ENCODE results near the gene TADA2A.
A peak's percentile ranks its signal among the peaks of the same experiment; 100 is the strongest.
"Not testable (repeated sequence)": the region's sequence is repeated elsewhere in the genome, so short reads cannot be mapped to it uniquely, and the experiment has no call there.

The TADA2A gene

DNA sequence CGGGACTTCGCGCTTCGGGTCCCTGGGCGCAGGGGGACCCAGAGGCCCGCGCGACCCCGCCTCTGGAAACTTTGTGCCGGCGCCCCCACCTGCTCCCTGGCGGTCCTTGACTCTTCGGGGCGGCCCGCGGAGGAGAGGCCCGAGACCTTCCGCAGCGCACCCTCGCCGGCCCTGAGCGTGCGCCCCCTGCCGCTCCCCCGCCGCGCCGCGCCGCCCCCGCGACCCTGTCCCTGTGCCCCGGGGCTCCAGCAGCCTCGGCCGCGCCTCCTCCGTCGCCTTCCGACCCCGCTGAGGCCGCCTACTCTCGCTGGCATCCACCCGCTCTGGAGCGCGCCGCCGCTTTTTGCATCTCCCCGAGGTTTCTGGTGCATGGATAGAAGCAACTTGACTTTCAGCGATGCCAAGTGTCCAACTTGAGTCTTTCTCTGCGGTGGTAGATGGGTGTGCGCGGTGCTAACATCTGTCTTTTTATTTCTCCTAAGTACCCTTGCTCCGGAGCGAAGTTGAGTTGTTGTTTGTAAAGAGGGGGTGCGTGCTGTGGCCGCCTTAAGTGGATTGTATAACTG, 83.4 kb downstream of the TADA2A start:
- no peak for FAIRE-seq
- DNase-seq (ENCODE audit: insufficient read length, low spot score), result peak; percentile 45

DNA sequence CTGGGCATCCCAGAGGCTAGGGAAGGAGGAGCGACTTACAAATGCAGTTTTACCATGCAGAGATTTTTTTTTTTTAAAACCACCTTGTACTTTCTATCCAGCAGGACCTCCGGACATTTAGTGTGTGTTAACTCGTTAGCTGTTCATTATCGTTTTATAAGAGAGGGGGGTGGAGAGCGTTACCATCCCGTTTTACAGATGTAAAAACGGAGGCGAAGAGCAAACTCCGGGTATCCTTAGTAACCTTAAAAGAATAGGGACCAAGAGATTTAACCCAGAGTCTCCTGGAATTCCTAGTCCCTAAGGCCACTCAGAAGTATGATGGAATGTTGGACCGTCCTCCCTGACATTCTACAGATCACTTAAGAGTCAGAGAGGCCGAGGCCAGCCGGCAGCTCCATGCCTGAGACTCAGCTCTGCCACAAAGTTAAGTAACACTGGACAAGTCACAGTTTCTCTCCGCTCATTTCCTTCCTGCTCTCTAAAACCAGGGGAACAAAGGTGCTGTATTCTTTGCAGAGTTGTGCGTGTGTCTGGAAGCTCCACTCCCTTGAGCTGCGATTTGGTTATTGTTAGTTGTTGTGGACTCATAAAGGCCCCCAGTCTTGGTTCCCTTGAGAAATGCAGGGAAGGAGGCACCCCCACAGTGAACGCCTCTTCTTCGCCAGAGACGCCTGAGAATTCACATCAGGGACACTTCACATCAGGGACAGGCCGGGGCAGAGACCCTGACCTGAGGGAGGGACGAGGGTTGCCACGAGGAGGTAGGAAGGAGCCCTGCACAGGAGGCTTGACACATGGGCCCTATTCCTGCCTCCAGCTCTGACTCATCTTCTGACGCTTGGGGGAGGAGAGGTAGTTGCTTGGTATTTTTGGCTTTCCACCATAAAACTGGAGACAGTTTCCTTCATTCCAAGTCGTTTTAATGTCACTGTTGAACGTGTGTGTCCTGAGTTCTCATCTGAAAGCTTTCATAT, 84.2 kb downstream of the TADA2A start:
- FAIRE-seq (no peak), DNase-seq (ENCODE audit: insufficient read length, low spot score) (peak; percentile 36)

DNA sequence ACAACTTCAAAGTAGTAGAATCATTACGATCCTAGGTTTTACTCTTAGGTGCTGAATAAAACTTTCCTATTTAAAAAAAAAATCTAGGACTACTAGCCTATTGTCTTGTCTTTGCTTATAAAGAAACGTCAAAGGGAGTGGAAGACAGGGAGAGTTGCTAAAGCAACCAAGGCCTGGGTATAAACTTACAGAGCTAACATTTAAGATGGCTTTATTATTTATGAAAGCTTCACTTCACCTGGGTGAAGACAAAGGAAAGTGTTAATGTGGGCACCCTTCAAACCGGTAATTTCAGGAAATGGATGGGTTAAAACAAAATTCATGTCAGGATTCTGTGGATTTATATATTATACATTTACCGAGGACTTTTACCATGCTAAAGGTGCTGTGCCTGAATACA, 85.5 kb downstream of the TADA2A start:
- no peak for FAIRE-seq
- DNase-seq (ENCODE audit: insufficient read length, low spot score), result no peak

DNA sequence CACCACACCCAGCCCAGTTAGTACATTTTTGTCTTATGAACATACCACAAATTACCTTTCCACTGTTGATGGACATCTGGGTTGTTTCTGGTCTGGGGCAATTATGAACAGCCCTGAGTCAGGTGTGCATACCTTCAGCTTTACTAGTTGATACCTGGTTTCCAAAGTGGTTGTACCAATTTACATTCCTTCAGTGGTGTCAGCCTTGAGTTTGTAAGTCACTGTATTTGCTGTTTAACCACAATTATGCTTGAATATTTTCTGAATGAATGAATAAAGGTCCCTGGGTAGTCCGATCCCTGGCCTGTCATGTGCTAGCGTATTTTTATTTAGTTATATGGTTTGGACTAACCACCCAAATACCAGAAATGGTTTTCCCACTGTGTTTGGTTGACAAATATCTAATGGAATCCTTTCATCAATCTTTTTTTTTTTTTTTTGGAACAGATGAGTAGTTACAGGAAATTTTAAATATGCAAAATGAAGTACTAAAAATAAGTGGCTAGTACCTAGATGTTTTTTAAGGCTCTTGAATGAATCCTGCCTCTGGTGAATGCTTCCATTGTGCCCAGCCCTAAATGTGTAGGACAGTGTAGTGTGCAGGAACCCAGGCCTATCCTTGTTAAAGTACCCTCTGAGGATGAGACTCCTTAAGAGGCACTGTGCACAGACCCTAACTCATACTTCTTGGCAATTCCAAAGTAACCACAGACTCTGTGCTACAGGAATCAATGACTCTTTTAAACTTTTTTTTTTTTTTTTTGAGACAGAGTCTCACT, 86.8 kb downstream of the TADA2A start:
- FAIRE-seq, result no peak
- no peak for DNase-seq (ENCODE audit: insufficient read length, low spot score)

DNA sequence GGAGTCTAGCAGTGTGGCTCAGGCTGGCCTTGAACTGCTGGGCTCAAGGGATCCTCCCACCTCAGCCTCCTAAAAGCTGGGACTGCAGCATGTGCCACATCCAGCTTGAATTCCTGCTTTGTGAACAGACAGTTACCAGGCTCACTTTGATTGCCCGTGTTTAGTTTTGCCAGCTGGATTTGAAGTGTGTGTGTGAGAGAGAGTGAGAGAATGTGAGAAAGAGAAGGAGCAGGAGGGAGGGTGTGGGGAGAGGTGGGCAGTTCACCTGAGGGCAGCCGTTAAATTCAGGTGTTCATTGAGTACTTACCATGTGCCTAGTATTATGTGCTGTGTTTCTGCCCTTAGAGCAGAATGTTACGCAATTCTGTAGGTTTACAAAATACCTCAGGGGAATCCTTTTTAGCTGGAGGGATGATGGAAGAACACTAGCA, 87.7 kb downstream of the TADA2A start:
- FAIRE-seq (no peak), DNase-seq (ENCODE audit: insufficient read length, low spot score) (no peak)

DNA sequence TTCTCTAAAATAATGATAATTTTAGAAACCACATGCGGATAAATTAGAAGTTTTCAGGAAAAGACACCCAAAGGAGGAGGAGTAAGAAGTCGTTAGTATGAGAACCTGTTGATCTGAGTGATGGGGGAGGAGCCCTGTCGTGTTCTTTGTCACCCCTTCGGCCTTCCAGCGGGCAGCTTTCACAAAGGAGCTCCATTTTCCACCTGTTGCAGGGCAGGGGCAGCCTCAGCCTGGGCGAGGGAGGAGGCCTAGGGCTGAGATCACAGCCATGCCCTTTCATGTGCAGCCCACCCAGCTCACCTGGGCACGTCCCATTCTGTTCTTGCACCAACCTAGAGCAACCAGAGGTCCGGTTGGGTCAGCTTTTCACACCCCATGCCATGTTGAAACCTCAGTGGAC, 88.3 kb downstream of the TADA2A start:
- FAIRE-seq (no peak), DNase-seq (ENCODE audit: insufficient read length, low spot score) (no peak)

DNA sequence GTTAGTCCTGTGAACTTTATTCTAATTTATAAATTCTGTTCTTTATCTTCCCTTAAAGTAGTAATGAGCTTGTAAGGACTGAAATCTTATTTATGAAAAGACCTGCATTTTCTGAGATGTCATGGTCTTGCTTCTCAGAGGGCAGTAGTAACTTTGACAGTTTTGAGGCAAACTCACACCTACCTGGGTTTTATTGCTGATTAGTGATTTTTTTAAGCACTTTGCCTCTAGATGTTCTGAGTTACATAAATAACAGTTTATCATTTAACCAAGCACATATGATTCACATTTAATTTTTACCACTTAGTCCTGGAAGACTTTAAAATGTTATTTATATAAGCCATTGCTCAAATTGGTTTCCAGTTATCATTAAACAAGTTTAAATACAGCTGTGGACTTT, 93.7 kb downstream of the TADA2A start:
- FAIRE-seq (no peak), DNase-seq (ENCODE audit: insufficient read length, low spot score) (no peak)

- DNase-seq (ENCODE audit: insufficient read length, low spot score) (no peak), FAIRE-seq (no peak)
These were observed 95.6 kb downstream of the TADA2A start for GRCh38 chr17:37502009-37502936.

GRCh38 chr17:37503148-37503547, 96.5 kb downstream of the TADA2A start:
- FAIRE-seq (no peak), DNase-seq (ENCODE audit: insufficient read length, low spot score) (no peak)

GRCh38 chr17:37505333-37505732, 98.6 kb downstream of the TADA2A start:
- DNase-seq (ENCODE audit: insufficient read length, low spot score), result no peak
- FAIRE-seq, result no peak

DNA sequence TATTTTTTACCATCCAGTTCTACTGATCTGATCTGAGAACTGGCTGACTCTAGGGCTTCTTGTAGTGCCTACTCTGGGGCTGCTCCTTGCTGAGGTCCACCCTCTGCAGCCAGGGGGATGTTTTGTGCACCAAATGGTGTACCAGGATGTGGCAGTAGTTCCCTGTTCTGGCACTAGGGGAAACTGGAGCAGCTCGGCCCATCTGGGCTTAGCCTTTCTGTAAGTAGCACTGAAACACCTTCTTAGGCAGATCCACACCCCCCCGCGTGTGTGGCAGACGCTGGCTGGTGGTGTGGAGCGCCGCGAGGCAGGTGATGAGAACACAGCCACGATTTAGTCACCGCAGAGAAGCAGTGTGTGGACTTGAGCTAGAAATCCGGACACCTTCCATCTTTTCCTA, 100.0 kb downstream of the TADA2A start:
- peak; percentile 29 for DNase-seq (ENCODE audit: insufficient read length, low spot score)
- FAIRE-seq, result no peak

DNA sequence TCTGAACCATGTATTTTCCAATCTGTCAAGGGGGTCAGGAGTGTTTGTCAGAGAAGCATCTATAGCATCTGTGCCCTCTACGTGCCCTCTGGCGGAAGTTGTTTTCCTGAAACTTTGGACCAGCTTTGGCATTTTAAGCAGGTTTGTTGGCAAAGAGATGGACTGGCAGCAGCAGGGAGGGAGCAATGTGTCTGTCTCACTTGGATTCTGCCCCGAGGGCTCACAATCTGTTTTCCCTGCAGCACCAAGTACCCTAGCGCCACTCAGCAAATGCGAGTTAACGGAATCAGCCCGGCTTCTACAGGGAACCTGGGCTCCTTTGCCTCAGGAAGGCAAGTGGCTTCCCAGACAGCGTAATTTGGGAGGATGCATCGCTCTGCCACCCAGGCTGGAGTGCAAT, 100.4 kb downstream of the TADA2A start:
- DNase-seq (ENCODE audit: insufficient read length, low spot score) (no peak), FAIRE-seq (no peak)

- DNase-seq (ENCODE audit: insufficient read length, low spot score) (no peak), FAIRE-seq (no peak)
These were observed 103.4 kb downstream of the TADA2A start for GRCh38 chr17:37510056-37510455.

DNA sequence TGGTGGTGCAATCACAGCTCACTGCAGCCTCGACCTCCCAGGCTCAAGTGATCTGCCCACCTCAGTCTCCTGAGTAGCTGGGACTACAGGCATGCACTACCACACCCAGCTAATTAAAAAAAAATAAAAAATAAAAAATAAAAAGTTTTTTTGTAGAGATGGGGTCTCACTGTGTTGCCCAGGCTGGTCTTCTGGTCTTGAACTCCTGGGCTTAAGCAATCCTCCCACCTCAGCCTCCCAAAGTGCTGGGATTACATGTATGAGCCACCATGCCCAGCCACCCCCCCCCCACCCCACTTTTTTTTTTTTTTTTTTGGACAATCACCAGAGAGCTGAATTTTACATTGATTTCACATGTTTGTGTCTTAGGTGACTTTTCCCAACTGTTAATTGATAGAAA, 105.0 kb downstream of the TADA2A start:
- not testable (repeated sequence) for DNase-seq (ENCODE audit: insufficient read length, low spot score); FAIRE-seq

DNA sequence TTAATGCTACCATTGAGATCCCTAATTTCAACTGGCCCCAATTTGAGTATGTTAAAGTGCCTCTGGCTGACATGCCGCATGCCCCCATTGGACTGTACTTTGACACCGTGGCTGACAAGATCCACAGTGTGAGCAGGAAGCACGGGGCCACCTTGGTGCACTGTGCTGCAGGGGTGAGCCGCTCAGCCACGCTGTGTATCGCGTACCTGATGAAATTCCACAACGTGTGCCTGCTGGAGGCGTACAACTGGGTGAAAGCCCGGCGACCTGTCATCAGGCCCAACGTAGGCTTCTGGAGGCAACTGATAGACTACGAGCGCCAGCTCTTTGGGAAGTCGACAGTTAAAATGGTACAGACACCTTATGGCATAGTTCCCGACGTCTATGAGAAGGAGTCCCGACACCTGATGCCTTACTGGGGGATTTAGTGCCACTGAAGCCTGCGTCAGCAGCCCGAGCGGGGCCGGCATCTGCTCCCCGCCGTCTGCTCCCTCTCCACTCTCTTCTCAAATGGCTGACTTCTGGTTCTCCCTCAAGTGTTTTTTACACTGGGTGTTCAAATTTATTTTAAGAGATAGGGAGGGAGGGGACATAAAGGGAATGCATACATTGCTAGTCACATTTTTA, 105.9 kb downstream of the TADA2A start:
- DNase-seq (ENCODE audit: insufficient read length, low spot score) (no peak), FAIRE-seq (no peak)

DNA sequence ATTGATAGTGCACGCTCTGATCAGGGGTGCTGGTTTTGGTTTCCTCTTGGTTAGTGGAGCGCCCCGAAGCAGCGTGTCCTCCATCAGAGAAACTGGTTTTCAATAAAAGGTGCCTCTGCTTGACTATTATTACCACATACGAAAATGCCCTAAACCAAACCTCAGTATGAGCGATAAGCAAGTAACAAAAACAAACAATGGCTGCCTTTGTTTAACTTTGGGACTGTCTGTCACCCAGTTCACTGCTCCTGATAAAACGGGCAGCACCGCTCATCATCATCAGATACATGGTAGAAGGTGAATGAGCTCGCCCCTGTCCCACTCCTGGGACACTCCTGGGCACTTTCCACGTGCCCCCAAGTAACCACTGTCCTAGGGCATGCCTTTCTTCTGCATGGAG, 107.0 kb downstream of the TADA2A start:
- DNase-seq (ENCODE audit: insufficient read length, low spot score), result no peak
- FAIRE-seq, result no peak

DNA sequence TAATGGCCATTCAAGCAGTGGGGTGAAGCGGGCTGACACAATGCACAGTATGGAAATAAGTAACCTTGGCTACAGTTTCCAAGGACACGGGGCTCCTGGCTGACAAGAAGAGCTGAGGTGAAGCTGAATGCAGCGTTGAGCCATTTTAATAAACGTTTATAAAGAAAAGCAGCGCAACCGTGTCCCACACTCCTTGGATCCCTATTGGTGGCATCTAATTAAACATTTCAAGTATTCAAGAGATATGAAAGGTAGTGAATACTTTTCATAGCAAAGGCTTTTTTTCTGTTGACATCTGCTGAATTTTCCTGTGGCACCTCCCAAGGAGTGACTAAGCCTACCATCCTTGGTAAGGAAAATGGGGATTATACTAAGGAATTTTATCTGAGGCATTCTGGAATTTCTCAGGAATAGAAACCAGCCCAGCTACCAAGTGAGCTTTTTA, 109.5 kb downstream of the TADA2A start:
- DNase-seq (ENCODE audit: insufficient read length, low spot score), result no peak
- no peak for FAIRE-seq

- DNase-seq (ENCODE audit: insufficient read length, low spot score), result no peak
- no peak for FAIRE-seq
These were observed 111.2 kb downstream of the TADA2A start for GRCh38 chr17:37517881-37518280.

DNA sequence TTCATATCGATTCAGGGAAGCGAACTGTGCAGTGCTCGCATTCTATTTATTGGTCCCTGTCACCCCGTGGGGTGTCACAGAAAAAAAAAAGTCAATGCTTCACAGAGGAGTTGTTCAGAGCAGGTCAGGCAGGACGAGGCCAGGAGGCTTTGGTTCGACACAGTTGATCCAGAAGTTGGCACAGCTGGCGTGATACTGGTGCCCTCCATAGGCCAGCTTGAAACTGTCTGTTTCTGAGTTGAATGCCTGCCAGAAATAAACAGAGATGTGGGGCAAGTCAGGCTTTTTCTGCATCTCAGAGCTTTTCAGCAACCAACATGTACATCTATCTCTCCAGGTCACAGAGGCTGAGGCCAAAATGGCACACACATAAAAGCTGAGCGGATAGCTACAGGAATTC, 112.1 kb downstream of the TADA2A start:
- FAIRE-seq, result no peak
- no peak for DNase-seq (ENCODE audit: insufficient read length, low spot score)
